ENCODE measurements around the gene PARD3.

GRCh38 chr10:34166823-34167222 is 648.3 kb downstream of the PARD3 start:
- TF ChIP-seq CTCF (conservative IDR thresholded peaks at IDR 0.05; ENCODE audit: low read depth, low read length), result no peak
- TF ChIP-seq EZH2phosphoT487 (IDR thresholded peaks at IDR 0.05; ENCODE audit: borderline replicate concordance, low read length), result no peak
